ENCODE data around the gene NUP210. TPM values are rescaled to one million over a fixed set of nuclear protein-coding genes. Genes with fewer than 3 reads are reported as not detected.

NUP210 gene
- total and polyA plus RNA-seq, 2 experiments from 2014 or later: 13.8 to 73.9 TPM

GRCh38 chr3:13278783-13279531 lies 141.2 kb downstream of the NUP210 start:
- no peaks in the 10 kb centered on the region for H3K79me2 ChIP-seq (replicated peaks; ENCODE audit: insufficient read depth)
- peaks cover 24% of the 10 kb centered on the region for H3K27me3 Mint-ChIP-seq (ENCODE audit: insufficient read depth, low read depth, poor library complexity)

More at GRCh38 chr3:13278783-13279531, 141.2 kb downstream of the NUP210 start:
- no peak overlapping the region for H3K4me3 ChIP-seq
- H3F3A ChIP-seq (replicated peaks; ENCODE audit: low read depth): no peaks in the 10 kb centered on the region
- H3K27me3 ChIP-seq (ENCODE audit: insufficient read depth): peaks cover 24% of the 10 kb centered on the region
- no peak overlapping the region for H3K27ac ChIP-seq (ENCODE audit: low read depth)
- H2AFZ ChIP-seq: no peak overlapping the region
- ATAC-seq (no peak), DNase-seq (ENCODE audit: low spot score) (no peak)
- no peaks in the 10 kb centered on the region for H4K20me1 ChIP-seq (replicated peaks; ENCODE audit: insufficient read depth)
- H3K4me1 ChIP-seq (ENCODE audit: insufficient read depth): peaks cover 5% of the 10 kb centered on the region
- no peaks in the 10 kb centered on the region for H3K9me2 ChIP-seq (ENCODE audit: insufficient read depth)
- H3K4me1 Mint-ChIP-seq: peaks cover 23% of the 10 kb centered on the region
- H3K9me3 Mint-ChIP-seq: peaks cover 7% of the 10 kb centered on the region
- H3K36me3 Mint-ChIP-seq (ENCODE audit: low read depth): peaks cover 5% of the 10 kb centered on the region
- no peaks in the 10 kb centered on the region for H3K36me3 ChIP-seq (ENCODE audit: insufficient read depth)
- H3K27ac Mint-ChIP-seq: no peak overlapping the region
- no peak overlapping the region for H3K4me3 Mint-ChIP-seq
- TF ChIP-seq CREB1 (CRISPR knock-in tag; IDR thresholded peaks at IDR 0.05; ENCODE audit: low read depth): no peak
- no peak for TF ChIP-seq REST (IDR thresholded peaks at IDR 0.05; ENCODE audit: unreplicated experiment)
- no peak for TF ChIP-seq ZNF114 (CRISPR knock-in tag; IDR thresholded peaks at IDR 0.05)
- no peak for TF ChIP-seq EZH2phosphoT487 (IDR thresholded peaks at IDR 0.05; ENCODE audit: unreplicated experiment)
- no peak for TF ChIP-seq EZH2 (IDR thresholded peaks at IDR 0.05; ENCODE audit: low read depth, unreplicated experiment)
- no peak for TF ChIP-seq ZNF462 (CRISPR knock-in tag; IDR thresholded peaks at IDR 0.05)
- no peak for TF ChIP-seq JUNB (IDR thresholded peaks at IDR 0.05; ENCODE audit: unreplicated experiment)
- TF ChIP-seq CTCF (conservative IDR thresholded peaks at IDR 0.05; ENCODE audit: low read depth in 2 of 2): no peak
- no peak for TF ChIP-seq POLR2AphosphoS5 (IDR thresholded peaks at IDR 0.05; ENCODE audit: low read depth)
- TF ChIP-seq STAT1 (IDR thresholded peaks at IDR 0.05; ENCODE audit: unreplicated experiment): no peak
- no peak for TF ChIP-seq ETS1 (IDR thresholded peaks at IDR 0.05)
- no peak for TF ChIP-seq ZNF331 (CRISPR knock-in tag; IDR thresholded peaks at IDR 0.05; ENCODE audit: low read depth)
- TF ChIP-seq NANOG (IDR thresholded peaks at IDR 0.05; ENCODE audit: borderline replicate concordance): no peak
- H3K4me2 ChIP-seq: no peak overlapping the region

Data from GM23338 (cell line).